MCF 10A (cell line): ENCODE data around the gene LGALS7B. TPM values are rescaled to one million over a fixed set of nuclear protein-coding genes. Genes with fewer than 3 reads are reported as not detected.
"Not testable (repeated sequence)": the region's sequence is repeated elsewhere in the genome, so short reads cannot be mapped to it uniquely, and the experiment has no call there.

ENCODE experiments used
- BruUV-seq: library from RNA; stranded (reverse); fragments of 400-500 nt; replicated peaks from 2 replicates; lab custom pipeline; 2021; lab: Mats Ljungman, UMichigan
- CTCF ChIA-PET: fragments of 300-600 bp; sonication (Branson Sonifier 250); formaldehyde crosslinking; extraction: SDS; loops from one replicate; lab custom pipeline; 2021; ENCODE audit warnings: antibody characterized with exemption, inconsistent platforms; lab: Yijun Ruan, JAX
- POLR2A ChIA-PET: fragments of 300-600, 350-650 bp; sonication (Branson Sonifier 250); formaldehyde crosslinking; extraction: SDS; loops from one replicate; lab custom pipeline; 2020; ENCODE audit warnings: antibody characterized with exemption, inconsistent platforms; lab: Yijun Ruan, JAX
- DNase-seq: peaks from one replicate; pipeline ENCODE4 v3.0.0-alpha.2; 2018; ENCODE audit not compliant: unreplicated experiment
- H3K27ac Mint-ChIP-seq: one replicate; pipeline ENCODE4 v1.8.0; 2022; ENCODE audit warnings: mild to moderate bottlenecking, low read depth, mixed read lengths; ENCODE audit not compliant: unreplicated experiment
- H3K27me3 Mint-ChIP-seq: one replicate; pipeline ENCODE4 v1.8.0; 2022; ENCODE audit warnings: mixed read lengths; ENCODE audit not compliant: insufficient read depth, unreplicated experiment
- H3K36me3 Mint-ChIP-seq: one replicate; pipeline ENCODE4 v1.8.0; 2022; ENCODE audit warnings: mild to moderate bottlenecking, moderate library complexity, mixed read lengths; ENCODE audit not compliant: insufficient read depth, unreplicated experiment
- H3K4me1 Mint-ChIP-seq: one replicate; pipeline ENCODE4 v1.8.0; 2022; ENCODE audit warnings: mixed read lengths; ENCODE audit not compliant: insufficient read depth, unreplicated experiment
- H3K4me3 Mint-ChIP-seq: one replicate; pipeline ENCODE4 v1.8.0; 2022; ENCODE audit warnings: mild to moderate bottlenecking, moderate library complexity, mixed read lengths; ENCODE audit not compliant: unreplicated experiment
- H3K9me3 Mint-ChIP-seq: one replicate; pipeline ENCODE4 v1.8.0; 2022; ENCODE audit warnings: mixed read lengths; ENCODE audit not compliant: unreplicated experiment
- intact Hi-C: fragments of 100-400 bp; cut with micrococcal nuclease; formaldehyde crosslinking; loops from 2 replicates; pipeline ENCODE4 v1.14.1; 2022
- total RNA-seq: library from RNA; stranded (reverse); gene quantifications from 2 replicates; pipeline ENCODE4 v1.2.3, GENCODE V29; 2022
- TF ChIP-seq, protein P1 (sequence below): fragments of 200-600 bp; IDR thresholded peaks from one replicate; pipeline ENCODE4 v1.8.0; 2022; ENCODE audit warnings: antibody characterized with exemption, mild to moderate bottlenecking; ENCODE audit not compliant: unreplicated experiment

LGALS7B gene
- total RNA-seq, 1 experiment from 2014 or later = 2.6 TPM

DNA sequence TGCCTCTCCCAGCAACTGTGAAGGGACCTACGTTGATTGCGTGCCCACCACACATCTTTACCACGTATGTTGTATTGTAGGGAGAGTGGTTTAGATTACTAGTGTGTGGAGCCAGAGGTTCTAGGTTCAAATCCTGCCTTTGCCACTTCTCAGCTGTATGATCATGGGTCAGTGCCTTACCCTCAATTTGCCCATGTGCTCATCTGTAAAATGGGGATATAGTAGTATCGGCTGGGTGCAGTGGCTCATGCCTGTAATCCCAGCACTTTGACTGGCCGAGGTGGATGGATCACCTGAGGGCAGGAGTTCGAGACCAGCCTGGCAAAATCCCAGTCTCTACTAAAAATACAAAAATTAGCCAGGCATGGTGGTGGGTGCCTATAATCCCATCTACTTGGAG lies 24.3 kb downstream of the LGALS7B start:
- intact Hi-C loops = no loop called here
- peaks cover 10% of the 10 kb centered on the region for H3K36me3 Mint-ChIP-seq
- TF ChIP-seq, protein P1, sequence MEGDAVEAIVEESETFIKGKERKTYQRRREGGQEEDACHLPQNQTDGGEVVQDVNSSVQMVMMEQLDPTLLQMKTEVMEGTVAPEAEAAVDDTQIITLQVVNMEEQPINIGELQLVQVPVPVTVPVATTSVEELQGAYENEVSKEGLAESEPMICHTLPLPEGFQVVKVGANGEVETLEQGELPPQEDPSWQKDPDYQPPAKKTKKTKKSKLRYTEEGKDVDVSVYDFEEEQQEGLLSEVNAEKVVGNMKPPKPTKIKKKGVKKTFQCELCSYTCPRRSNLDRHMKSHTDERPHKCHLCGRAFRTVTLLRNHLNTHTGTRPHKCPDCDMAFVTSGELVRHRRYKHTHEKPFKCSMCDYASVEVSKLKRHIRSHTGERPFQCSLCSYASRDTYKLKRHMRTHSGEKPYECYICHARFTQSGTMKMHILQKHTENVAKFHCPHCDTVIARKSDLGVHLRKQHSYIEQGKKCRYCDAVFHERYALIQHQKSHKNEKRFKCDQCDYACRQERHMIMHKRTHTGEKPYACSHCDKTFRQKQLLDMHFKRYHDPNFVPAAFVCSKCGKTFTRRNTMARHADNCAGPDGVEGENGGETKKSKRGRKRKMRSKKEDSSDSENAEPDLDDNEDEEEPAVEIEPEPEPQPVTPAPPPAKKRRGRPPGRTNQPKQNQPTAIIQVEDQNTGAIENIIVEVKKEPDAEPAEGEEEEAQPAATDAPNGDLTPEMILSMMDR = no peak
- no peak overlapping the region for H3K4me3 Mint-ChIP-seq
- ChIA-PET POLR2A (no interaction called here), CTCF (no interaction called here)
- no peaks in the 10 kb centered on the region for H3K4me1 Mint-ChIP-seq
- no peak overlapping the region for H3K27ac Mint-ChIP-seq
- DNase-seq = no peak
- no peaks in the 10 kb centered on the region for H3K9me3 Mint-ChIP-seq
- H3K27me3 Mint-ChIP-seq = no peaks in the 10 kb centered on the region
- no TSS peak for BruUV-seq

DNA sequence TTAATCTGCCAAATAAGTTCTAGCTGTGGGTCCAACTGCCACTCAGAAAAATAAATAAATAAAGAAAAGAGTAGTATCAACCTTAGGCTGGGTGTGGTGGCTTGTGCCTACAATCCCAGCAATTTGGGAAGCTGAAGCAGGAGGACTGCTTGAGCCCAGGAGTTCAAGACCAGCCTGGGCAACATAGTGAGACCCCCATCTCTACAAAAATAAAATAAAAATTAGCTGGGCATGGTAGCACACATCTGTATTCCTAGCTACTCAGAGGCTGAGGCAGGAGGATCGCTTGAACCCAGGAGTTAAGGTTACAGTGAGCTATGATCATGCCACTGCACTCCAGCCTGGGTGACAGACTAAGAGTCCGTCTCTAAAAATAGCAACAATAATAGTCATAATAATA lies 24.9 kb downstream of the LGALS7B start:
- BruUV-seq, H3K4me3 Mint-ChIP-seq, DNase-seq, H3K9me3 Mint-ChIP-seq, H3K4me1 Mint-ChIP-seq, H3K27ac Mint-ChIP-seq, intact Hi-C loops, H3K27me3 Mint-ChIP-seq: not testable (repeated sequence)
- H3K36me3 Mint-ChIP-seq = peaks cover 10% of the 10 kb centered on the region
- ChIA-PET POLR2A (interaction anchor here (0.9 kb wide), 1 partner anchor 14 kb away, joined by 4 read pairs; no protein-coding TSS in a partner anchor), CTCF (interaction anchor here (0.6 to 1.0 kb wide), 2 partner anchors 58 to 148 kb away, joined by 3 to 5 read pairs; no protein-coding TSS in a partner anchor)

DNA sequence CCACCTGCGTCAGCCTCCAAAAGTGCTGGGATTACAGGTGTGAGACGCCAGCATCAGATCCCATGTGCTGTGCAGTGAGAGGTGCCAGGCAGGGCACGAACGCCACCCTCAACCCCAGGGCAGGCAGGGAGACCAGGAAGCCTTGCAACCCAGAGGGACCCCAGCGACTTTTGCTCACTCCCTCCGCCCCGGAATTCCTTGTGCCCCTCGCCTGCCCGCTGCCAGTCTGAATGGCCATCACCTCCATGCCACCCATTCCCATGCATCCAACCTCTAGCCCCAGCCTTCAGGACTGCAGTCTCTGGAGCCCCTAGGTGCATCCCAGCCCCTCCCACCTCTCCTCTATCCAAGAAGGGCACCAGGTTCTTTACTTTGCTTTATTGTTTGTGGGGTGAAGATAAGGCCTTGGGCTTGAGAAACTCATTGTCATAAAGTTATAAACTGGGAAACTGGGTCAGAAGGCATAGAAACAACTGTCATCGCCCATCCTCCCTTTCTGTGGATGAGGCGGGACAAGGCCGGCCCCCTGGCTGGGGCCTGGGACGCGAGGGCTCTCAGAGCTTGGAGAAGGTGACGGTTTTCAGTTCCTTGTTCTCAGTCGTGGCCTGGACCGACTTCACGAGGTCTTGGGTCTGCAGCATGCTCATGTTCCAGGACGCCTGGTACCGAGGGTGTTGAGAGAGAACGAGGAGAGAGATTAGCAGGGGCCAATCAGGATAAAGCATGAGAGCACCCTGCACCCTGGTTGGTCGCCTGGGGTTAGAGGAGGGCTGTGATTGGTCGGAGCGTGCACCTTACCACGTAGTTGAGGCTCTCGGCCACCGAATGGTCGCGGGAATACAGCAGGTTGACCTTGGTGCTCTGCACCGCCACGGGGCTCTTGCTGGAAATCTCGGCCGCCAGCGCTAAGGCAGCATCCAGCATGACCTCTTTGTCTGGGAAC lies 26.3 kb downstream of the LGALS7B start:
- Mint-ChIP-seq H3K4me1 (peaks cover 4% of the 10 kb centered on the region), H3K27ac (no peak overlapping the region), H3K4me3 (no peak overlapping the region), H3K9me3 (no peaks in the 10 kb centered on the region), H3K27me3 (no peaks in the 10 kb centered on the region), H3K36me3 (peaks cover 18% of the 10 kb centered on the region)
- DNase-seq = no peak
- TF ChIP-seq, protein P1 = no peak
- intact Hi-C loops = no loop called here
- TSS peak; percentile 94 for BruUV-seq
- CTCF ChIA-PET = interaction anchor here (0.7 to 1.0 kb wide), 2 partner anchors 7 to 59 kb away, joined by 3 to 4 read pairs; no protein-coding TSS in a partner anchor
- POLR2A ChIA-PET = interaction anchor here (0.9 kb wide), 1 partner anchor 16 kb away, joined by 4 read pairs; no protein-coding TSS in a partner anchor

DNA sequence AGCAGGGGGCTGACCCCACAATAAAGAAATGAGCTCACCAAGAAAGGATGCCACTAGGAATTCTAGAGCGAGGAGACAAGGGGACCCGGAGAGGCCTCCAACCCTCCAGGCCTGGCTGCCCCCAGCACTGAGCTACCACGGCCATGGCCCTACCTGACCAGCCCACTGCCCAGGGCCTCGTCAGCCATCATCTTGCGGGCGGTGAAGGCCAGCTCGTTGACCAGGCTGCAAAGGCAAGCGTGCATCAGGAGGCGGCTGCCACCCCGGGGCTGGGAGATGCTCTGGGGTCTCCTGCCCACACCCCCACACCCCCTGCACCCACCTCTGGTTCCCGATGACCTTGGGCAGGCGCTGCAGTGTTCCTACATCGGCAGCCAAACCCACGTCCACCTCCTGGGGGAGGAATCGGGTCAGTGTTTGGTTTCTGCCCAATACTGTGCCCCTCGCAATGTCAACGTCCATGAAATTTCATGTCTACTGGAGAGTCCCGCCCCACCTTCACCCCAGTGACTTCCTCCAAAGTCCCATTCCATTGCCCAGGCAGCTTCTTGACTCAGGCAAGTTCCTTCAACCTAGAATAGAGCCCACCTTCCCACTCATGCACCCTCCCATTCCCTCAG lies 27.2 kb downstream of the LGALS7B start:
- CTCF ChIA-PET = interaction anchor here (0.7 kb wide), 1 partner anchor 527 kb away, joined by 3 read pairs; no protein-coding TSS in a partner anchor
- Mint-ChIP-seq H3K27ac (no peak overlapping the region), H3K4me3 (no peak overlapping the region), H3K27me3 (no peaks in the 10 kb centered on the region), H3K9me3 (no peaks in the 10 kb centered on the region), H3K36me3 (peaks cover 24% of the 10 kb centered on the region), H3K4me1 (peaks cover 4% of the 10 kb centered on the region)
- POLR2A ChIA-PET = interaction anchor here (1.5 kb wide), 1 partner anchor 17 kb away, joined by 5 read pairs; no protein-coding TSS in a partner anchor
- no peak for DNase-seq
- TF ChIP-seq, protein P1 = no peak
- no TSS peak for BruUV-seq
- intact Hi-C loops = no loop called here
